Stimulated activated naive B cell treated with anti-CD40 and anti-IgM and Interleukin-4, amounts not matched to agents 10 μg/mL and 1 μg/mL and 100 μg/mL, for 72 hours (primary cell): ENCODE results near the gene ANKRD26.

Source experiments
- ATAC-seq, 2 donors: fragments of 150-1000 bp; cut with Tn5 transposase; replicated peaks; 2 replicates each; pipeline ENCODE4 v1.10.0; 2021; ENCODE audit warnings: moderate library complexity in 1 of 2
- DNase-seq: peaks from one replicate; pipeline ENCODE4 v3.0.0; 2021
- H3K27ac Mint-ChIP-seq: one replicate; pipeline ENCODE4 v1.8.0; 2022; ENCODE audit warnings: mild to moderate bottlenecking, mixed read lengths
- H3K27me3 Mint-ChIP-seq, 2 donors: one replicate each; pipeline ENCODE4 v1.8.0; 2022; ENCODE audit warnings: mixed read lengths in 2 of 2
- H3K36me3 Mint-ChIP-seq, 2 donors: one replicate each; pipeline ENCODE4 v1.8.0; 2022; ENCODE audit warnings: mixed read lengths in 2 of 2, mild to moderate bottlenecking in 1 of 2
- H3K4me1 Mint-ChIP-seq, 2 donors: one replicate each; pipeline ENCODE4 v1.8.0; 2022; ENCODE audit warnings: mixed read lengths in 2 of 2, mild to moderate bottlenecking in 1 of 2
- H3K4me3 Mint-ChIP-seq, 2 donors: one replicate each; pipeline ENCODE4 v1.8.0; 2022; ENCODE audit warnings: mild to moderate bottlenecking in 2 of 2, mixed read lengths in 2 of 2, moderate library complexity in 1 of 2
- H3K9me3 Mint-ChIP-seq, 2 donors: one replicate each; pipeline ENCODE4 v1.8.0; 2022; ENCODE audit warnings: mixed read lengths in 2 of 2, mild to moderate bottlenecking in 1 of 2

Gene ANKRD26

DNA sequence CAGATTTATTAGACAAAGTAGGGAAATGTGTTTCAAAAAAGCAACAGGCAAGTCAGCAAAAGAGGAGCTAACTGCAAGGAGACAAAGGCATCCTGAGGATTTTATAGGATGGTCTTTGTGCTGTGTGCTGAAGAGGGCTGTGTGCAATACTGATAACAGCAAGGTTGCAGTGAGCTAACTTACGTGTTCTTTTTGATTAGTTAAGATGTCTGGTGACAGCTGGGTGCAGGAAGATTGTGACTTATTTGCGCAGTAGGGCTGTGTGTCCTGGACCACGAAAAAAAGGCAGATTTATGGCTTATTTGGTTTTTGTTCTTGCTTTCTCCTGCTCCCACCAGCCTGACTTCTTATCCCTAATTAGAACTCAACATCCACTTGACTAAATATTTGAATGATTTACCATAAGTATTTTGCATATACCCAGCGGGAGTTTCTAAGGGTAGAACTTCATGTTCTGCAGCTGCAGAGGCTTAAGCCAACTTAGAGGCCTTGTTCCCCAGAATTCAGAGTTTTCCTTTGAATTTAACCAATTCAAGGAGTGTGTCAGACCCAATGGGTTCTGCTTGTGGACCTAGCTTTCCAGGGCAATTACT, 119.0 kb downstream of the ANKRD26 start:
- no peaks in the 10 kb centered on the region for H3K27me3 Mint-ChIP-seq
- no peak for DNase-seq
- no peak overlapping the region for H3K27ac Mint-ChIP-seq
- no peaks in the 10 kb centered on the region for H3K9me3 Mint-ChIP-seq
- H3K4me3 Mint-ChIP-seq, result no peak overlapping the region
- ATAC-seq, result no peak
- H3K36me3 Mint-ChIP-seq, result peaks cover 0 to 4% of the 10 kb centered on the region in 2 donors
- H3K4me1 Mint-ChIP-seq, result no peaks in the 10 kb centered on the region

DNA sequence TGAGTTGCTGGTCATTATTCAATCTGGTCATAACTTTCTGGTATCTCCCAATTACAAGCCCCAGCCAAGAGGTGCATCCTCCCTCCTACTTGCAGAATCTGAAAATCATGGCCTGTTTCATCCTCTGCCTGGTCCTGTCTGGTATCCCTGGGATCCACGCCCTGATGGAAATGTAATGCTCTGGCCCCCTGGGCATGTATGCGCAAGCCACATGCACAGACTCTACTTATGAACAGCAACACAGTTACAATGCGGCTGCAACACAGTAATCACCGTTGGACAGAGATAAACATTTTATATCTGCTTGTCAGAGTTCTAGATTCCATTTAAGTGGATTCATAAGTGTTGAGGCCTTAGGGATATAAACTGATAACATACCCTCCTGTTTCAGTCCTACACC, 121.8 kb downstream of the ANKRD26 start:
- ATAC-seq, result no peak

DNA sequence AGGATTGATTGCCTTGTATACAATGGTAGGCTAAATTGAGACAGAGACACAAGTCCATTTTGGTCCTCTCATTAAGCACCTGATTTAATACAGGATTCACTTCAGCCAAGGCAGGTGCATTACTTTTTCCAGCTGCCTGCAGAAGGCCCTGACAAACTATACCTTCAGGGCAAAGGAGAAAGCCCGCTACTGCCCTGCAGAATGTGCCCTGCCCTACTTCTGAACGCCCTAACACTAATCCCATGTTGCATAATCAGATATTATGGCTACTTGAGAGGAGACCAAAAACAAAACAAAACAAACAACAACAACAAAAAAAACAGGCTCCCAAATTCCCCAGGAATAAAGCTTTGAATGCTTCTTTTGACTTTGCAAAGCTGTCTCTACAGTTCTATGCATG, 122.7 kb downstream of the ANKRD26 start:
- H3K27ac Mint-ChIP-seq, result no peak overlapping the region
- peaks cover 3 to 8% of the 10 kb centered on the region in 2 donors for H3K36me3 Mint-ChIP-seq
- no peak for DNase-seq
- H3K27me3 Mint-ChIP-seq, result no peaks in the 10 kb centered on the region
- no peak for ATAC-seq
- H3K4me3 Mint-ChIP-seq, result no peak overlapping the region
- H3K4me1 Mint-ChIP-seq, result no peaks in the 10 kb centered on the region
- no peaks in the 10 kb centered on the region for H3K9me3 Mint-ChIP-seq

More for the DNA sequence above, 121.8 kb downstream of the ANKRD26 start:
- DNase-seq, result no peak
- Mint-ChIP-seq H3K4me3 (no peak overlapping the region), H3K9me3 (no peaks in the 10 kb centered on the region), H3K27me3 (no peaks in the 10 kb centered on the region), H3K27ac (no peak overlapping the region), H3K4me1 (no peaks in the 10 kb centered on the region), H3K36me3 (peaks cover 3 to 8% of the 10 kb centered on the region in 2 donors)

DNA sequence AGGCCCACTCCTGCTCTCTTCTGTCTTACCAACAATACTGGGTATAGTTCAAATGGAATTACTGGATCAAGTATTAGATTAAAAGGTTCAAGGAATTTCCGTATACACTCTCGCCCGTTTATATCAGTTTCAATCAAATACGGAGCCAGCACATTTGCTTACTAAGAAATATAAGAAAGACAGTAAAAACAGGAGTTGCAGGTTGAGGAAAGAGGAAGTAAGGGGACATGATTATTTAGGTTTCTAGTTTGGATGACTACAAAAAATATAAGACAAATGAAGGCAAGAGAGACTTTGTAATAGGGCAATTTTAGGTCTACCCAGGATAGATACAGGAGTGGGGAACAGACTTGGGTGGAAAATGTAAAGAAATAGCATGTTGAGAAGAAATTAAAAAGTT, 129.6 kb downstream of the ANKRD26 start:
- Mint-ChIP-seq H3K27ac (no peak overlapping the region), H3K9me3 (peaks cover 0 to 3% of the 10 kb centered on the region in 2 donors), H3K4me1 (peaks cover 7% of the 10 kb centered on the region in 2 donors), H3K4me3 (no peak overlapping the region), H3K36me3 (peaks cover 14 to 27% of the 10 kb centered on the region in 2 donors), H3K27me3 (no peaks in the 10 kb centered on the region)
- no peak for DNase-seq
- ATAC-seq, result peak; percentile 67 to 79

DNA sequence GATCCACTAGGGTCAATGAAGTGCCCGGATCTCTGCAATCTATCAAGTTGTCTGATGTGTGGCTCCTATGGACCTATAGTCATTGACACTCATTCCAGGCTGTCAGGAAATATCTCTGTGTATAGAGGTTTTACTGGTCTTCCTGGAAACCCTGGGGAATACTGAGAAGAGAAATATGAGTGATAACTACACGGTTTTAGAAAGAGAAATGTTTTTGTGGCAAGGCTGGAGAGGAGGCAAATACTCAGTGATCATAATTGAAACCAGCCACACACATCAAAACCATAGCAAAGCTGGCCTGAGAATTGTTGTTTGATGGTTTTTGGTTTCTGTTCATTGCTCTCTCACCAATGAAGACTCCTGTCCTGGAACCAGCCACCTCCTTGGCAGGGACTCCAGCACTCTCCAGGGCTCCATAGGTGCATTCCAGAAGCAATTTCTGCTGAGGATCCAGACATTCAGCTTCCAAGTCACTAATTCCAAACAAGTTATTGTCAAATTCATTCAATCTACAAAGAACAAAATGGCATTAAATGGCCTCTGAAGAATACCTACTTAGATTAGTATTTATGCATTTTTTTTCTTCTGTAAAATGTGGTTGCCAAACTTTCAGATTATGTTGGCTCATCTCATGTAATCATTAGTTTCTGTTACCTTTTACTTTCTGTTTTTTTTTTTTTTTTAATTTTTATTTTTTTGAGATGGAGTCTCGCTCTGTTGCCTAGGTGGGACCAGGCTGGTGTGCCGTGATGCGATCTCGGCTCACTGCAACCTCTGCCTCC, 131.0 kb downstream of the ANKRD26 start:
- Mint-ChIP-seq H3K4me3 (no peak overlapping the region), H3K4me1 (peaks cover 7% of the 10 kb centered on the region in 2 donors), H3K36me3 (peaks cover 19 to 26% of the 10 kb centered on the region in 2 donors), H3K9me3 (peaks cover 0 to 3% of the 10 kb centered on the region in 2 donors), H3K27me3 (no peaks in the 10 kb centered on the region), H3K27ac (no peak overlapping the region)
- no peak for DNase-seq
- ATAC-seq, result peak; percentile 34 to 69

DNA sequence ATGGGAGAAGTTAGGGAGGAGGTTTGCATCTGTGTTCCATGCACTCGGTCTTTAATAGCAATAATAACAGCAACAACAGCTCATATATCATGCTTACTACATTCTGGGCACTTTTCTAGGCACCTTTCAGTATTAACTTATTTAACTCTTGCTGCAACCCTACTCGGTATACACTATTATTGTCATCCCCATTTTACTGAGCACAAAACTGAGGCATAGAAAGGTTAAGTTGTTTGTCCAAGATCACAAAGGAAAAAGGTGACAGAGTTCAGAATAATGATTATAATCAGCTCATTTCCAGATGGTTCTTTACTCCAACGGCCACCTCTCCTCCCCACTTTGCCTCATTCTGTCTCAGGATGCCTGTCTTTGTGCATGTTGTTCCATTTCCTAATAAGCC, 137.5 kb downstream of the ANKRD26 start:
- no peak for ATAC-seq
- H3K4me1 Mint-ChIP-seq, result no peaks in the 10 kb centered on the region
- DNase-seq, result no peak
- no peaks in the 10 kb centered on the region for H3K9me3 Mint-ChIP-seq
- peaks cover 17 to 24% of the 10 kb centered on the region in 2 donors for H3K36me3 Mint-ChIP-seq
- no peak overlapping the region for H3K4me3 Mint-ChIP-seq
- H3K27ac Mint-ChIP-seq, result no peak overlapping the region
- H3K27me3 Mint-ChIP-seq, result no peaks in the 10 kb centered on the region

DNA sequence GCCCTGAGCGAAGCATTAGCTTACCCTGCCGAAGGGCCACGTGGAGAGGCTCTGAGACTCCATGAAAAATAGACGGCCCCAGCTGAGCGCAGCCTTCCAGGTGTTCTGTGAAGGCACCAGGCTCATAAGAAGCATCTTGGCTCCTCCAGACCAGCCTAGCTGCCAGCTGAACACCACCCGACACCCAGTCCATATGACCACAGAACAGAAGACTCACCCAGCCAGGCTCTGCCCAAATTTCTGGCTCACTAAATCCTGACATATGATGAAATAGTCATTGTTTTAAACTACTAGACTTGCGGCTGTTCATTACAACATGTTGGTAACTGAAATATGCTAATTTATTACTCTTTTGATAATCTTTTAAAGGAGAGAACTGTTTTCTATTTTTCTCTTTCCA, 140.0 kb downstream of the ANKRD26 start:
- no peak for ATAC-seq
- Mint-ChIP-seq H3K4me3 (no peak overlapping the region), H3K27ac (no peak overlapping the region), H3K9me3 (no peaks in the 10 kb centered on the region), H3K36me3 (peaks cover 7 to 11% of the 10 kb centered on the region in 2 donors), H3K4me1 (no peaks in the 10 kb centered on the region), H3K27me3 (no peaks in the 10 kb centered on the region)
- DNase-seq, result no peak

DNA sequence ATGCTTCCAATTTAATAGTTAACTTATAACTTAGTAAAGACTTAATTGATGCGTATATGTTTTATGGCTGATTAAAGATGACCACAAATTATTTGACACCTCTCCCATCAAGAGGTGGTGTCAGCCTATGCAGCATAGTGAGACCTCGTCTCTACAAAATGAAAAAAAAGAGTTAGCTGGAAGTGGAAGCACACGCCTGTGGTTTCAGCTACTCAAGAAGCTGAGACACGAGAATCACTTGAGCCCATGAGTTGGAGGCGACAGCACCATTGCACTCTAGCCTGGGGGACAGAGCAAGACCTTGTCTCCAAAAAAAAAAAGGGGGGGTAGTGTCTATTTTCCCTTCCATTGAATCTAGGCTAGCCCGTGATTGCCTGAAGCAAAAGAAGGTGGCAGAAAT, 140.5 kb downstream of the ANKRD26 start:
- DNase-seq (no peak), ATAC-seq (no peak)
- Mint-ChIP-seq H3K27ac (no peak overlapping the region), H3K27me3 (no peaks in the 10 kb centered on the region), H3K4me3 (no peak overlapping the region), H3K36me3 (peaks cover 3 to 11% of the 10 kb centered on the region in 2 donors), H3K4me1 (no peaks in the 10 kb centered on the region), H3K9me3 (no peaks in the 10 kb centered on the region)
